HEK293T (cell line): ENCODE data around the gene OSCAR.

Experiments used
- BHLHE40 ChIP-seq: fragments of 450-650 bp; IDR thresholded peaks from 2 replicates; pipeline ENCODE4 v1.6.1; 2016; ENCODE audit warnings: mild to moderate bottlenecking, moderate library complexity, borderline replicate concordance
- FOXM1 ChIP-seq: fragments of 450-650 bp; IDR thresholded peaks from 2 replicates; pipeline ENCODE4 v1.6.1; 2017; ENCODE audit warnings: mild to moderate bottlenecking, borderline replicate concordance
- L3MBTL2 ChIP-seq: fragments of 450-650 bp; conservative IDR thresholded peaks from 2 replicates; pipeline ENCODE4 v1.6.1; 2016; ENCODE audit warnings: mild to moderate bottlenecking
- SP1 ChIP-seq: fragments of 450-650 bp; IDR thresholded peaks from 2 replicates; pipeline ENCODE4 v1.6.1; 2017
- SUZ12 ChIP-seq: fragments of 450-650 bp; IDR thresholded peaks from 2 replicates; pipeline ENCODE4 v1.6.1; 2016; ENCODE audit warnings: mild to moderate bottlenecking
- TARDBP ChIP-seq: fragments of 450-650 bp; IDR thresholded peaks from 2 replicates; pipeline ENCODE4 v1.6.1; 2016

DNA sequence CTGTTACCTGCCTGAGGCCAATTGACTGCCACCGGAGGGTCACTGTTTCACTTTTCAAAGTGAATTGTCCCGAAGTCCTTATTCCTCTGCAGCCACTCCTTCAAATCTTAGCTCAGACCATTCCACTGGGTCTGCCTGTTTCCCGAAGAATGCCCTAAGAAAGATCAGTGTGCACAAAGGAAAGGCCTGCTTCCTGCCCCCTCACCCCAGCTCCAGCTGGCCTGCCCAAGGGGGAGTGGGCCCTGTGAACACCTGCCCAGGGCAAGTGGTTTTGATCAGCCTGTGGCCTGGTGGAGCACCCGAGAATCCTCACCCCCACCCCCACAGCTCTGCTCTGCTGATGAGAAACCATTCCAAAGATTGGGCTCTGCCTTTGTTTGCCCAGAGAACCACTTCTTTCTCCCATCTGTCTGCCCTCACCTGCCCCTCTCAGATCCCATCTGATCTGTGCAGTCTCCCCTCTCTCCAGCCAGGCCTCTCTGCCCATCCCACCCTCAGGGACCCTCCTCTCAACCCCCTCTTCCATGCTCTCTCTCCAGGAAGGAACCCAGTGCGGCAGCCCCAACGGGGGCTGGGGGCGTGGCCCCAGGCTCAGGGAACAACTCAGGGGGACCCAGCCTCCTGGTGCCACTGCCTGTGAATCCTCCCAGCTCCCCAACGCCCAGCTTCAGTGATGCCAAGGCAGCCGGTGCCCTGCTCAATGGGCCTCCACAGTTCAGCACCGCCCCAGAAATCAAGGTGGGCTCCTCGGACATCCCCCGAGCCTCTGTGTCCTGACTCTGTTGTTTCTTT is 48.6 kb upstream of the OSCAR start:
- TF ChIP-seq SUZ12 (no peak), TARDBP (no peak), L3MBTL2 (no peak), BHLHE40 (no peak), SP1 (no peak), FOXM1 (no peak)
